Activated CD4-positive, alpha-beta T cell treated with anti-CD3 and anti-CD28 coated beads, Interleukin-2, amount 10 ng/mL, durations not matched to agents 24 days and 14 days (primary cell): ENCODE data around the gene IGFL4. TPM values are rescaled to one million over a fixed set of nuclear protein-coding genes. Genes with fewer than 3 reads are reported as not detected.

Source experiments
- DNase-seq: peaks from one replicate; pipeline ENCODE4 v3.0.0; 2022
- H3K27ac Mint-ChIP-seq: one replicate; pipeline ENCODE4 v1.8.0; 2022; ENCODE audit warnings: mild to moderate bottlenecking, mixed read lengths
- H3K27me3 Mint-ChIP-seq: one replicate; pipeline ENCODE4 v1.8.0; 2022; ENCODE audit warnings: mixed read lengths
- H3K36me3 Mint-ChIP-seq: one replicate; pipeline ENCODE4 v1.8.0; 2022; ENCODE audit warnings: low read depth, mild to moderate bottlenecking, mixed read lengths
- H3K4me1 Mint-ChIP-seq: one replicate; pipeline ENCODE4 v1.8.0; 2021; ENCODE audit warnings: mixed read lengths
- H3K4me3 Mint-ChIP-seq: one replicate; pipeline ENCODE4 v1.8.0; 2022; ENCODE audit warnings: mild to moderate bottlenecking, moderate library complexity, mixed read lengths
- H3K9me3 Mint-ChIP-seq: one replicate; pipeline ENCODE4 v1.8.0; 2021; ENCODE audit warnings: mixed read lengths
- intact Hi-C: fragments of 100-400 bp; cut with micrococcal nuclease; formaldehyde crosslinking; loops from one replicate; pipeline ENCODE4 v1.15.1; 2023
- total RNA-seq: library from RNA; stranded (reverse); gene quantifications from 2 replicates; pipeline ENCODE4 v1.2.3, GENCODE V29; 2022

IGFL4 gene
- total RNA-seq, 1 donor from 2014 or later, result not detected

GRCh38 chr19:46073268-46073922 is 32.6 kb upstream of the IGFL4 start:
- Mint-ChIP-seq H3K27ac (no peak overlapping the region), H3K36me3 (no peaks in the 10 kb centered on the region), H3K4me3 (no peak overlapping the region), H3K4me1 (peaks cover 2% of the 10 kb centered on the region), H3K9me3 (no peaks in the 10 kb centered on the region), H3K27me3 (peaks cover 67% of the 10 kb centered on the region)
- intact Hi-C loops, result no loop called here
- no peak for DNase-seq

- H3K9me3 Mint-ChIP-seq, result no peaks in the 10 kb centered on the region
- H3K36me3 Mint-ChIP-seq, result no peaks in the 10 kb centered on the region
- no peak for DNase-seq
- intact Hi-C loops, result no loop called here
- no peaks in the 10 kb centered on the region for H3K4me1 Mint-ChIP-seq
- no peak overlapping the region for H3K4me3 Mint-ChIP-seq
- H3K27ac Mint-ChIP-seq, result no peak overlapping the region
- peaks cover 60% of the 10 kb centered on the region for H3K27me3 Mint-ChIP-seq
Measured at GRCh38 chr19:46069806-46070341, 29.1 kb upstream of the IGFL4 start.

GRCh38 chr19:46068345-46069258 is 27.8 kb upstream of the IGFL4 start:
- peaks cover 63% of the 10 kb centered on the region for H3K27me3 Mint-ChIP-seq
- H3K27ac Mint-ChIP-seq, result no peak overlapping the region
- H3K9me3 Mint-ChIP-seq, result no peaks in the 10 kb centered on the region
- no peaks in the 10 kb centered on the region for H3K4me1 Mint-ChIP-seq
- H3K36me3 Mint-ChIP-seq, result no peaks in the 10 kb centered on the region
- no peak overlapping the region for H3K4me3 Mint-ChIP-seq
- DNase-seq, result no peak
- intact Hi-C loops, result no loop called here

- DNase-seq, result no peak
- Mint-ChIP-seq H3K4me1 (no peaks in the 10 kb centered on the region), H3K27ac (no peak overlapping the region), H3K4me3 (no peak overlapping the region), H3K9me3 (no peaks in the 10 kb centered on the region), H3K36me3 (no peaks in the 10 kb centered on the region), H3K27me3 (peaks cover 62% of the 10 kb centered on the region)
- intact Hi-C loops, result no loop called here
Measured at GRCh38 chr19:46067691-46068090, 26.9 kb upstream of the IGFL4 start.

GRCh38 chr19:46066471-46066870 is 25.7 kb upstream of the IGFL4 start:
- Mint-ChIP-seq H3K36me3 (no peaks in the 10 kb centered on the region), H3K27ac (no peak overlapping the region), H3K4me1 (no peaks in the 10 kb centered on the region), H3K27me3 (peaks cover 59% of the 10 kb centered on the region), H3K9me3 (peaks cover 3% of the 10 kb centered on the region), H3K4me3 (no peak overlapping the region)
- intact Hi-C loops, result no loop called here
- DNase-seq, result no peak

GRCh38 chr19:46065486-46066071 is 24.8 kb upstream of the IGFL4 start:
- intact Hi-C loops, result no loop called here
- no peaks in the 10 kb centered on the region for H3K36me3 Mint-ChIP-seq
- H3K4me3 Mint-ChIP-seq, result no peak overlapping the region
- H3K9me3 Mint-ChIP-seq, result peaks cover 8% of the 10 kb centered on the region
- no peak for DNase-seq
- no peaks in the 10 kb centered on the region for H3K4me1 Mint-ChIP-seq
- H3K27me3 Mint-ChIP-seq, result peaks cover 53% of the 10 kb centered on the region
- no peak overlapping the region for H3K27ac Mint-ChIP-seq

GRCh38 chr19:46063201-46063600 is 22.4 kb upstream of the IGFL4 start:
- intact Hi-C loops, result no loop called here
- DNase-seq, result no peak
- no peaks in the 10 kb centered on the region for H3K4me1 Mint-ChIP-seq
- peaks cover 44% of the 10 kb centered on the region for H3K27me3 Mint-ChIP-seq
- H3K36me3 Mint-ChIP-seq, result no peaks in the 10 kb centered on the region
- peaks cover 8% of the 10 kb centered on the region for H3K9me3 Mint-ChIP-seq
- no peak overlapping the region for H3K27ac Mint-ChIP-seq
- no peak overlapping the region for H3K4me3 Mint-ChIP-seq

GRCh38 chr19:46060012-46060411 is 19.2 kb upstream of the IGFL4 start:
- H3K4me1 Mint-ChIP-seq, result no peaks in the 10 kb centered on the region
- no peak overlapping the region for H3K4me3 Mint-ChIP-seq
- intact Hi-C loops, result no loop called here
- peaks cover 11% of the 10 kb centered on the region for H3K9me3 Mint-ChIP-seq
- DNase-seq, result no peak
- H3K27me3 Mint-ChIP-seq, result peaks cover 39% of the 10 kb centered on the region
- H3K27ac Mint-ChIP-seq, result no peak overlapping the region
- no peaks in the 10 kb centered on the region for H3K36me3 Mint-ChIP-seq

- no peak for DNase-seq
- Mint-ChIP-seq H3K27me3 (peaks cover 38% of the 10 kb centered on the region), H3K4me1 (no peaks in the 10 kb centered on the region), H3K36me3 (no peaks in the 10 kb centered on the region), H3K9me3 (peaks cover 11% of the 10 kb centered on the region), H3K27ac (no peak overlapping the region), H3K4me3 (no peak overlapping the region)
- intact Hi-C loops, result no loop called here
Measured at GRCh38 chr19:46058778-46059177, 18.0 kb upstream of the IGFL4 start.

- Mint-ChIP-seq H3K4me1 (no peaks in the 10 kb centered on the region), H3K27ac (no peak overlapping the region), H3K4me3 (no peak overlapping the region), H3K36me3 (no peaks in the 10 kb centered on the region), H3K9me3 (peaks cover 8% of the 10 kb centered on the region), H3K27me3 (peaks cover 35% of the 10 kb centered on the region)
- no peak for DNase-seq
- intact Hi-C loops, result no loop called here
Measured at GRCh38 chr19:46056536-46056935, 15.7 kb upstream of the IGFL4 start.

- no peaks in the 10 kb centered on the region for H3K4me1 Mint-ChIP-seq
- intact Hi-C loops, result no loop called here
- no peak overlapping the region for H3K4me3 Mint-ChIP-seq
- H3K27me3 Mint-ChIP-seq, result peaks cover 50% of the 10 kb centered on the region
- H3K9me3 Mint-ChIP-seq, result peaks cover 3% of the 10 kb centered on the region
- no peak for DNase-seq
- no peak overlapping the region for H3K27ac Mint-ChIP-seq
- H3K36me3 Mint-ChIP-seq, result no peaks in the 10 kb centered on the region
Measured at GRCh38 chr19:46052896-46053295, 12.1 kb upstream of the IGFL4 start.

- Mint-ChIP-seq H3K27ac (no peak overlapping the region), H3K4me3 (no peak overlapping the region), H3K27me3 (peaks cover 60% of the 10 kb centered on the region), H3K4me1 (no peaks in the 10 kb centered on the region), H3K36me3 (no peaks in the 10 kb centered on the region), H3K9me3 (no peaks in the 10 kb centered on the region)
- DNase-seq, result no peak
- intact Hi-C loops, result no loop called here
Measured at GRCh38 chr19:46049597-46049996, 8.8 kb upstream of the IGFL4 start.

- Mint-ChIP-seq H3K27ac (no peak overlapping the region), H3K36me3 (no peaks in the 10 kb centered on the region), H3K9me3 (peaks cover 4% of the 10 kb centered on the region), H3K4me1 (no peaks in the 10 kb centered on the region), H3K4me3 (no peak overlapping the region), H3K27me3 (peaks cover 42% of the 10 kb centered on the region)
- intact Hi-C loops, result no loop called here
- no peak for DNase-seq
Measured at GRCh38 chr19:46043519-46043918, 2.7 kb upstream of the IGFL4 start.
